PC-3 (cell line): Measurements from ENCODE around the gene NOTCH1.

Experiments
- CTCF ChIP-seq: fragments of 300-600 bp; sonication (generic); conservative IDR thresholded peaks from 2 replicates; pipeline ENCODE4 v1.5.1; 2017; ENCODE audit warnings: antibody characterized with exemption, low read depth, mild to moderate bottlenecking, low read length
- EZH2 ChIP-seq: fragments of 300-600 bp; sonication (generic); IDR thresholded peaks from one replicate; pipeline ENCODE4 v1.6.1; 2017; ENCODE audit warnings: antibody characterized with exemption, mild to moderate bottlenecking, low read length; ENCODE audit not compliant: unreplicated experiment

GRCh38 chr9:136533775-136534157 is 12.1 kb downstream of the NOTCH1 start:
- TF ChIP-seq CTCF, result no peak
- no peak for TF ChIP-seq EZH2
